SK-N-SH (cell line): Measurements from ENCODE around the gene SPP2. TPM values are rescaled to one million over a fixed set of nuclear protein-coding genes. Genes with fewer than 3 reads are reported as not detected.

Experiments
- CTCF ChIA-PET: fragments of 300-600, 350-600 bp; formaldehyde crosslinking; extraction: SDS; loops from one replicate; lab custom pipeline; 2021; lab: Yijun Ruan, JAX
- POLR2A ChIA-PET: fragments of 350-600 bp; sonication (Branson Sonifier 250); formaldehyde crosslinking; extraction: SDS; loops from one replicate; lab custom pipeline; 2020; ENCODE audit warnings: antibody characterized with exemption, inconsistent platforms; lab: Yijun Ruan, JAX
- DNase-seq: peaks from one replicate; pipeline ENCODE4 v3.0.0; 2012
- H2AFZ ChIP-seq: fragments of 200-600 bp; sonication (generic); 2 replicates; pipeline ENCODE4 v1.8.1; 2016; ENCODE audit warnings: antibody characterized with exemption, mild to moderate bottlenecking, low read depth
- H3F3A ChIP-seq: fragments of 200-600 bp; sonication (generic); replicated peaks from 2 replicates; pipeline ENCODE3; 2016; ENCODE audit warnings: antibody characterized with exemption, mild to moderate bottlenecking; ENCODE audit not compliant: insufficient read depth
- H3K27ac ChIP-seq, 2 experiments: fragments of 200-500 bp in 1 of 2; fragments of 200-600 bp in 1 of 2; sonication (Bioruptor generic) in 1 of 2; sonication (generic), shearing (Covaris generic) in 1 of 2; 2 replicates each; pipeline versions ENCODE4 v1.5.1 to v1.6.1; 2014 to 2016; ENCODE audit warnings: low read depth in 2 of 2, inconsistent platforms in 1 of 2, low read length in 1 of 2, mild to moderate bottlenecking in 1 of 2, mixed read lengths in 1 of 2
- H3K27me3 ChIP-seq: fragments of 200-600 bp; sonication (generic), shearing (Covaris generic); 2 replicates; pipeline ENCODE4 v1.6.1; 2016; ENCODE audit warnings: mixed run types; ENCODE audit not compliant: insufficient read depth
- H3K36me3 ChIP-seq, 2 experiments: fragments of 200-500 bp in 1 of 2; fragments of 200-600 bp in 1 of 2; sonication (Bioruptor generic) in 1 of 2; sonication (generic) in 1 of 2; replicated peaks in 1 of 2; 2 replicates each; pipeline versions ENCODE3 to v1.5.1; 2014 to 2016; ENCODE audit warnings: low read length in 1 of 2, mild to moderate bottlenecking in 1 of 2; ENCODE audit not compliant: insufficient read depth in 2 of 2, control insufficient read depth in 1 of 2
- H3K4me1 ChIP-seq, 2 experiments: fragments of 200-500 bp in 1 of 2; fragments of 200-600 bp in 1 of 2; sonication (Bioruptor generic) in 1 of 2; sonication (generic), shearing (Covaris generic) in 1 of 2; 2 replicates each; pipeline versions ENCODE4 v1.5.1 to v1.6.1; 2014 to 2016; ENCODE audit warnings: low read depth in 1 of 2, low read length in 1 of 2, mixed run types in 1 of 2; ENCODE audit not compliant: insufficient read depth in 2 of 2, control insufficient read depth in 1 of 2
- H3K4me2 ChIP-seq: fragments of 200-600 bp; sonication (generic), shearing (Covaris generic); 2 replicates; pipeline ENCODE4 v1.6.1; 2017; ENCODE audit warnings: mixed run types
- H3K4me3 ChIP-seq, 2 experiments: fragments of 200-500 bp in 1 of 2; fragments of 200-600 bp in 1 of 2; sonication (Bioruptor generic) in 1 of 2; sonication (generic), shearing (Covaris generic) in 1 of 2; 2 replicates each; pipeline versions ENCODE4 v1.5.1 to v1.8.1; 2014 to 2016; ENCODE audit warnings: low read depth in 2 of 2, inconsistent platforms in 1 of 2, low read length in 1 of 2, mild to moderate bottlenecking in 1 of 2, mixed read lengths in 1 of 2, moderate library complexity in 1 of 2
- H3K79me2 ChIP-seq: fragments of 200-600 bp; sonication (generic); 2 replicates; pipeline ENCODE4 v1.8.1; 2017; ENCODE audit warnings: mild to moderate bottlenecking; ENCODE audit not compliant: insufficient read depth
- H3K9ac ChIP-seq: fragments of 200-600 bp; sonication (generic); 2 replicates; pipeline ENCODE4 v1.6.1; 2017; ENCODE audit warnings: mixed run types
- H3K9me2 ChIP-seq: fragments of 200-600 bp; sonication (generic); 2 replicates; pipeline ENCODE4 v1.6.1; 2017; ENCODE audit warnings: mixed run types
- H3K9me3 ChIP-seq: fragments of 200-600 bp; sonication (generic); 2 replicates; pipeline ENCODE4 v1.6.1; 2017; ENCODE audit warnings: mixed run types, mild to moderate bottlenecking, moderate library complexity
- H4K20me1 ChIP-seq: fragments of 200-600 bp; sonication (generic); 2 replicates; pipeline ENCODE4 v1.6.1; 2017; ENCODE audit warnings: mild to moderate bottlenecking, mixed run types; ENCODE audit not compliant: insufficient read depth
- EP300 ChIP-seq, 2 experiments: IDR thresholded peaks; 2 replicates each; pipeline versions ENCODE4 v1.4.0 to v1.6.1; 2012; ENCODE audit warnings: borderline replicate concordance in 1 of 2, low read depth in 1 of 2, low read length in 1 of 2
- EZH2phosphoT487 ChIP-seq: fragments of 200-600 bp; sonication (generic); IDR thresholded peaks from 2 replicates; pipeline ENCODE4 v1.6.1; 2017; ENCODE audit warnings: low read depth, mixed run types, mild to moderate bottlenecking, antibody characterized with exemption, moderate library complexity, borderline replicate concordance
- FOSL2 ChIP-seq: IDR thresholded peaks from 2 replicates; pipeline ENCODE4 v1.4.0; 2012; ENCODE audit warnings: low read depth, mild to moderate bottlenecking, moderate library complexity, borderline replicate concordance
- FOXJ3 ChIP-seq: sonication (generic); formaldehyde crosslinking; IDR thresholded peaks from 2 replicates; pipeline ENCODE4 v1.5.1; 2020; ENCODE audit warnings: mild to moderate bottlenecking, missing genetic modification reagents
- FOXM1 ChIP-seq: IDR thresholded peaks from 2 replicates; pipeline ENCODE4 v1.4.0; 2012; ENCODE audit warnings: low read depth, mild to moderate bottlenecking
- GABPA ChIP-seq: IDR thresholded peaks from 2 replicates; pipeline ENCODE4 v1.4.0; 2012; ENCODE audit warnings: low read depth, mild to moderate bottlenecking
- GATA2 ChIP-seq: sonication (generic); formaldehyde crosslinking; IDR thresholded peaks from 2 replicates; pipeline ENCODE4 v1.5.0; 2020; ENCODE audit warnings: mild to moderate bottlenecking, missing genetic modification reagents
- JUND ChIP-seq: IDR thresholded peaks from 2 replicates; pipeline ENCODE4 v1.4.0; 2012
- NFIC ChIP-seq: IDR thresholded peaks from 2 replicates; pipeline ENCODE4 v1.4.0; 2012; ENCODE audit warnings: borderline replicate concordance
- NRF1 ChIP-seq: IDR thresholded peaks from 2 replicates; pipeline ENCODE4 v1.6.1; 2012; ENCODE audit warnings: low read depth, mild to moderate bottlenecking, low read length
- POLR2AphosphoS5 ChIP-seq: IDR thresholded peaks from 2 replicates; pipeline ENCODE4 v1.6.1; 2012; ENCODE audit warnings: low read depth, low read length
- RAD21 ChIP-seq: IDR thresholded peaks from 2 replicates; pipeline ENCODE4 v1.6.1; 2012; ENCODE audit warnings: mild to moderate bottlenecking, low read length
- RFX5 ChIP-seq: IDR thresholded peaks from 2 replicates; pipeline ENCODE4 v1.6.1; 2012; ENCODE audit warnings: mild to moderate bottlenecking, improper control_type of control experiment, low read length
- TCF12 ChIP-seq: IDR thresholded peaks from 2 replicates; pipeline ENCODE4 v1.4.0; 2012
- TEAD4 ChIP-seq: IDR thresholded peaks from 2 replicates; pipeline ENCODE4 v1.4.0; 2012; ENCODE audit warnings: mild to moderate bottlenecking, borderline replicate concordance; ENCODE audit not compliant: insufficient read depth
- YY1 ChIP-seq: IDR thresholded peaks from 2 replicates; pipeline ENCODE4 v1.4.0; 2012; ENCODE audit warnings: low read depth, mild to moderate bottlenecking
- WGBS: methylation state at CpG from one replicate; pipeline ENCODE4 v1.1.6; 2017; ENCODE audit warnings: low lambda C conversion rate; 5-methylcytosine and 5-hydroxymethylcytosine counted together
- polyA plus RNA-seq, 3 experiments: library from polyadenylated mRNA; depleted of rRNA; stranded (reverse); fragments of >200 nt; gene quantifications; 2 replicates each; pipeline ENCODE4 v1.2.3, GENCODE V29; 2012
- TF ChIP-seq, protein P1 (sequence below): fragments of 200-600 bp; sonication (generic); IDR thresholded peaks from 2 replicates; pipeline ENCODE4 v1.6.1; 2017; ENCODE audit warnings: antibody characterized with exemption, mild to moderate bottlenecking, moderate library complexity
- TF ChIP-seq, protein P2 (sequence below): IDR thresholded peaks from 2 replicates; pipeline ENCODE4 v1.4.0; 2012; ENCODE audit warnings: low read depth
- TF ChIP-seq, protein P3 (sequence below): IDR thresholded peaks from 2 replicates; pipeline ENCODE4 v1.6.1; 2012; ENCODE audit warnings: mild to moderate bottlenecking, low read depth, low read length, moderate library complexity
- TF ChIP-seq, protein P4 (sequence below): IDR thresholded peaks from 2 replicates; pipeline ENCODE4 v1.4.0; 2012; ENCODE audit warnings: low read depth, borderline replicate concordance
- TF ChIP-seq, protein P5 (sequence below): IDR thresholded peaks from 2 replicates; pipeline ENCODE4 v1.4.0; 2012; ENCODE audit warnings: low read depth, borderline replicate concordance

Gene SPP2
- polyA plus RNA-seq, 1 of the 3 experiments (the other 2 are of a cell fraction), result 0.30 TPM

DNA sequence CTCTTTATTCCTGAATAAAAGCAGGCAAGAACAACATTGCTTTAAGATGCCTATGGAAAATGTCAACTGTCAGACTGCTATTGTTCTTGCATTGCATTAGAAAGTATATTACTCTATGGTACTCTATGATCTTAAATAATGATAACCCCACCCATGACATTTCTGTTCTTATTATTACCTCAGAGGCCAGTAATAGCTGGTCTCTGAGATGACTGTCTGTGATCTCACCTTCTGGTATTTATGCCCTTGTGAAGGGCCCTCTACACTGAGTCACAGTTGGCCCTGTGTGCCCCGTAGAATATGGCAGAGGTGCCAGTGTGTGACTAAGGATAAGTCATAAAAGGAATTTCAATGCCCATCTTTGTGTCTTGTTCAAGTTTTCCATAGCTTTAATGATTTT is 61.0 kb downstream of the SPP2 start (continued):
- TF ChIP-seq FOSL2, result peak; percentile 98
- no peak for TF ChIP-seq FOXJ3 (CRISPR knock-in tag)
- TF ChIP-seq, protein P1, sequence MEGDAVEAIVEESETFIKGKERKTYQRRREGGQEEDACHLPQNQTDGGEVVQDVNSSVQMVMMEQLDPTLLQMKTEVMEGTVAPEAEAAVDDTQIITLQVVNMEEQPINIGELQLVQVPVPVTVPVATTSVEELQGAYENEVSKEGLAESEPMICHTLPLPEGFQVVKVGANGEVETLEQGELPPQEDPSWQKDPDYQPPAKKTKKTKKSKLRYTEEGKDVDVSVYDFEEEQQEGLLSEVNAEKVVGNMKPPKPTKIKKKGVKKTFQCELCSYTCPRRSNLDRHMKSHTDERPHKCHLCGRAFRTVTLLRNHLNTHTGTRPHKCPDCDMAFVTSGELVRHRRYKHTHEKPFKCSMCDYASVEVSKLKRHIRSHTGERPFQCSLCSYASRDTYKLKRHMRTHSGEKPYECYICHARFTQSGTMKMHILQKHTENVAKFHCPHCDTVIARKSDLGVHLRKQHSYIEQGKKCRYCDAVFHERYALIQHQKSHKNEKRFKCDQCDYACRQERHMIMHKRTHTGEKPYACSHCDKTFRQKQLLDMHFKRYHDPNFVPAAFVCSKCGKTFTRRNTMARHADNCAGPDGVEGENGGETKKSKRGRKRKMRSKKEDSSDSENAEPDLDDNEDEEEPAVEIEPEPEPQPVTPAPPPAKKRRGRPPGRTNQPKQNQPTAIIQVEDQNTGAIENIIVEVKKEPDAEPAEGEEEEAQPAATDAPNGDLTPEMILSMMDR, result no peak
- TF ChIP-seq, protein P2, sequence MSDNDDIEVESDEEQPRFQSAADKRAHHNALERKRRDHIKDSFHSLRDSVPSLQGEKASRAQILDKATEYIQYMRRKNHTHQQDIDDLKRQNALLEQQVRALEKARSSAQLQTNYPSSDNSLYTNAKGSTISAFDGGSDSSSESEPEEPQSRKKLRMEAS, result no peak
- peak; percentile 91 for TF ChIP-seq JUND
- peak; percentile 84; the same call in 1 of the 2 replicates for TF ChIP-seq TEAD4
- TF ChIP-seq NRF1, result no peak
- TF ChIP-seq RAD21, result no peak

DNA sequence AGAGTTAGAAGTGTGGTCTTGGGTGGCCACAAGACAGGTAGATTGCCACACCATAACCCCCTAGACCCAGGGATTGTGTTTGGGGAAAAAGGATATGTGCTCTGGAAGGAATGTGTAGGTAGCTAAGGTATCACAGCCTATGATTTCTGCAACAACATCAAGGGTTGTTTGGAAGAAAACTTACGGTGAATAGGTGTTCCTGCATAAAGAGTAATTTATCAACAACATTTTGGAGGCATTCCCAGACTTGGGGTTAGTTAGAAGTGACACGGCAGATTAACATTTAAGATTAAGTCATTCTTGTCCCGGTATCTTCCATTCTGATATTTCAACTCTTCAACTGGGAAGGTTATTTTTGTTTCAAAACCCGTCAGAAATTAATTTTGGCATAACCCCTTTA is 65.5 kb downstream of the SPP2 start:
- Histone ChIP-seq H3K4me2 (no peak overlapping the region), H3K4me1 (peaks cover 0 to 12% of the 10 kb centered on the region in 2 experiments; a peak in 2 of 4 replicates), H3K79me2 (no peaks in the 10 kb centered on the region), H3K9me3 (peaks cover 3% of the 10 kb centered on the region; the same call in 1 of the 2 replicates), H2AFZ (no peak overlapping the region), H3K4me3 (no peak overlapping the region), H4K20me1 (no peaks in the 10 kb centered on the region), H3K9ac (no peak overlapping the region), H3F3A (peaks cover 14% of the 10 kb centered on the region), H3K9me2 (no peaks in the 10 kb centered on the region), H3K27me3 (no peaks in the 10 kb centered on the region), H3K27ac (no peak overlapping the region), H3K36me3 (no peaks in the 10 kb centered on the region)
- POLR2A ChIA-PET, result no interaction called here
- WGBS, result 47% methylated on average over 4 of the region's 4 CpGs
- DNase-seq, result no peak
- CTCF ChIA-PET, result interaction anchor here (1.1 to 1.5 kb wide), 2 partner anchors 19 to 429 kb away, joined by 3 to 5 read pairs; no protein-coding TSS in a partner anchor
- TF ChIP-seq, protein P3, sequence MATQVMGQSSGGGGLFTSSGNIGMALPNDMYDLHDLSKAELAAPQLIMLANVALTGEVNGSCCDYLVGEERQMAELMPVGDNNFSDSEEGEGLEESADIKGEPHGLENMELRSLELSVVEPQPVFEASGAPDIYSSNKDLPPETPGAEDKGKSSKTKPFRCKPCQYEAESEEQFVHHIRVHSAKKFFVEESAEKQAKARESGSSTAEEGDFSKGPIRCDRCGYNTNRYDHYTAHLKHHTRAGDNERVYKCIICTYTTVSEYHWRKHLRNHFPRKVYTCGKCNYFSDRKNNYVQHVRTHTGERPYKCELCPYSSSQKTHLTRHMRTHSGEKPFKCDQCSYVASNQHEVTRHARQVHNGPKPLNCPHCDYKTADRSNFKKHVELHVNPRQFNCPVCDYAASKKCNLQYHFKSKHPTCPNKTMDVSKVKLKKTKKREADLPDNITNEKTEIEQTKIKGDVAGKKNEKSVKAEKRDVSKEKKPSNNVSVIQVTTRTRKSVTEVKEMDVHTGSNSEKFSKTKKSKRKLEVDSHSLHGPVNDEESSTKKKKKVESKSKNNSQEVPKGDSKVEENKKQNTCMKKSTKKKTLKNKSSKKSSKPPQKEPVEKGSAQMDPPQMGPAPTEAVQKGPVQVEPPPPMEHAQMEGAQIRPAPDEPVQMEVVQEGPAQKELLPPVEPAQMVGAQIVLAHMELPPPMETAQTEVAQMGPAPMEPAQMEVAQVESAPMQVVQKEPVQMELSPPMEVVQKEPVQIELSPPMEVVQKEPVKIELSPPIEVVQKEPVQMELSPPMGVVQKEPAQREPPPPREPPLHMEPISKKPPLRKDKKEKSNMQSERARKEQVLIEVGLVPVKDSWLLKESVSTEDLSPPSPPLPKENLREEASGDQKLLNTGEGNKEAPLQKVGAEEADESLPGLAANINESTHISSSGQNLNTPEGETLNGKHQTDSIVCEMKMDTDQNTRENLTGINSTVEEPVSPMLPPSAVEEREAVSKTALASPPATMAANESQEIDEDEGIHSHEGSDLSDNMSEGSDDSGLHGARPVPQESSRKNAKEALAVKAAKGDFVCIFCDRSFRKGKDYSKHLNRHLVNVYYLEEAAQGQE, result no peak
- TF ChIP-seq EP300 (IDR thresholded peaks at IDR 0.05; ENCODE audit: borderline replicate concordance in 1 of 2, low read depth in 1 of 2, low read length in 1 of 2), result no peak
- no peak for TF ChIP-seq NRF1
- TF ChIP-seq FOXM1, result no peak
- TF ChIP-seq RAD21, result no peak
- TF ChIP-seq, protein P4, sequence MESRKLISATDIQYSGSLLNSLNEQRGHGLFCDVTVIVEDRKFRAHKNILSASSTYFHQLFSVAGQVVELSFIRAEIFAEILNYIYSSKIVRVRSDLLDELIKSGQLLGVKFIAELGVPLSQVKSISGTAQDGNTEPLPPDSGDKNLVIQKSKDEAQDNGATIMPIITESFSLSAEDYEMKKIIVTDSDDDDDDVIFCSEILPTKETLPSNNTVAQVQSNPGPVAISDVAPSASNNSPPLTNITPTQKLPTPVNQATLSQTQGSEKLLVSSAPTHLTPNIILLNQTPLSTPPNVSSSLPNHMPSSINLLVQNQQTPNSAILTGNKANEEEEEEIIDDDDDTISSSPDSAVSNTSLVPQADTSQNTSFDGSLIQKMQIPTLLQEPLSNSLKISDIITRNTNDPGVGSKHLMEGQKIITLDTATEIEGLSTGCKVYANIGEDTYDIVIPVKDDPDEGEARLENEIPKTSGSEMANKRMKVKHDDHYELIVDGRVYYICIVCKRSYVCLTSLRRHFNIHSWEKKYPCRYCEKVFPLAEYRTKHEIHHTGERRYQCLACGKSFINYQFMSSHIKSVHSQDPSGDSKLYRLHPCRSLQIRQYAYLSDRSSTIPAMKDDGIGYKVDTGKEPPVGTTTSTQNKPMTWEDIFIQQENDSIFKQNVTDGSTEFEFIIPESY, result no peak
- TF ChIP-seq NFIC, result peak; percentile 32; the same call in 1 of the 2 replicates
- TF ChIP-seq RFX5, result no peak
- TF ChIP-seq GATA2 (CRISPR knock-in tag), result no peak
- TF ChIP-seq, protein P1, result no peak
- TF ChIP-seq EZH2phosphoT487, result no peak
- no peak; the same call in 1 of the 2 replicates for TF ChIP-seq TCF12
- TF ChIP-seq YY1, result no peak
- TF ChIP-seq GABPA, result no peak
- TF ChIP-seq POLR2AphosphoS5, result no peak
- TF ChIP-seq JUND, result peak; percentile 28; the same call in 1 of the 2 replicates
- TF ChIP-seq, protein P5, sequence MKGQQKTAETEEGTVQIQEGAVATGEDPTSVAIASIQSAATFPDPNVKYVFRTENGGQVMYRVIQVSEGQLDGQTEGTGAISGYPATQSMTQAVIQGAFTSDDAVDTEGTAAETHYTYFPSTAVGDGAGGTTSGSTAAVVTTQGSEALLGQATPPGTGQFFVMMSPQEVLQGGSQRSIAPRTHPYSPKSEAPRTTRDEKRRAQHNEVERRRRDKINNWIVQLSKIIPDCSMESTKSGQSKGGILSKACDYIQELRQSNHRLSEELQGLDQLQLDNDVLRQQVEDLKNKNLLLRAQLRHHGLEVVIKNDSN, result no peak
